HepG2 (cell line): Measurements from ENCODE around the gene SLX9. TPM values are rescaled to one million over a fixed set of nuclear protein-coding genes. Genes with fewer than 3 reads are reported as not detected.

ENCODE experiments used
- AHR ChIP-seq: IDR thresholded peaks from 2 replicates; pipeline ENCODE4 v1.6.1; 2018; ENCODE audit warnings: missing genetic modification reagents, missing compliant biosample characterization
- ARNT2 ChIP-seq: sonication (generic); formaldehyde crosslinking; IDR thresholded peaks from 2 replicates; pipeline ENCODE4 v1.8.0; 2022; ENCODE audit warnings: mild to moderate bottlenecking, low read depth, missing genetic modification reagents, moderate library complexity
- ATF1 ChIP-seq: IDR thresholded peaks from 2 replicates; pipeline ENCODE4 v1.6.1; 2016; ENCODE audit warnings: mild to moderate bottlenecking, control low read depth
- FOXP1 ChIP-seq, 2 experiments: fragments of 450-650 bp in 1 of 2; IDR thresholded peaks; 2 replicates each; pipeline ENCODE4 v1.6.1; 2017 to 2018; ENCODE audit warnings: antibody characterized with exemption in 1 of 2
- KAT7 ChIP-seq: IDR thresholded peaks from 2 replicates; pipeline ENCODE4 v1.6.1; 2018; ENCODE audit warnings: borderline replicate concordance, missing compliant biosample characterization
- MEF2D ChIP-seq: sonication (generic); formaldehyde crosslinking; IDR thresholded peaks from 2 replicates; pipeline ENCODE4 v1.5.1; 2020; ENCODE audit warnings: mild to moderate bottlenecking, missing genetic modification reagents
- NFYB ChIP-seq: sonication (generic); formaldehyde crosslinking; IDR thresholded peaks from 2 replicates; pipeline ENCODE4 v1.4.0; 2020; ENCODE audit warnings: missing genetic modification reagents
- PAX8 ChIP-seq: sonication (generic); formaldehyde crosslinking; IDR thresholded peaks from 2 replicates; pipeline ENCODE4 v1.8.0; 2022; ENCODE audit warnings: mild to moderate bottlenecking, missing genetic modification reagents, borderline replicate concordance
- SOX5 ChIP-seq: IDR thresholded peaks from 2 replicates; pipeline ENCODE4 v1.6.1; 2016; ENCODE audit warnings: borderline replicate concordance
- STAG1 ChIP-seq: sonication (generic); formaldehyde crosslinking; IDR thresholded peaks from 2 replicates; pipeline ENCODE4 v1.4.0; 2020; ENCODE audit warnings: missing genetic modification reagents
- TAF1 ChIP-seq: sonication (generic); formaldehyde crosslinking; IDR thresholded peaks from 2 replicates; pipeline ENCODE4 v1.4.0; 2020; ENCODE audit warnings: missing genetic modification reagents
- ZNF180 ChIP-seq: sonication (generic); formaldehyde crosslinking; IDR thresholded peaks from 2 replicates; pipeline ENCODE4 v1.4.0; 2020; ENCODE audit warnings: low read depth, missing genetic modification reagents, borderline replicate concordance
- ZNF557 ChIP-seq: sonication (generic); formaldehyde crosslinking; IDR thresholded peaks from 2 replicates; pipeline ENCODE4 v1.4.0; 2020; ENCODE audit warnings: missing genetic modification reagents
- ZNF562 ChIP-seq: sonication (generic); formaldehyde crosslinking; IDR thresholded peaks from 2 replicates; pipeline ENCODE4 v1.8.0; 2022; ENCODE audit warnings: missing genetic modification reagents, borderline replicate concordance
- polyA plus RNA-seq, 8 experiments: library from polyadenylated mRNA; depleted of rRNA in 3 of 8; stranded (reverse) in 7 of 8; unstranded in 1 of 8; fragments of >200 nt; fragmentation: Illumina TruSeq in 4 of 8; extraction: Trizol in 4 of 8; gene quantifications; 2 replicates each; pipeline versions ENCODE4 v1.2.1 to v1.2.3, GENCODE V29; 2011 to 2016; ENCODE audit warnings: low read depth in 4 of 8, missing spikeins in 1 of 8, mixed read lengths in 1 of 8; ENCODE audit not compliant: insufficient read depth in 1 of 8
- total RNA-seq, 5 experiments: library from RNA; depleted of rRNA; stranded (reverse); fragments of >200 nt; fragmentation: Illumina TruSeq; extraction: Trizol; gene quantifications; 2 replicates each; pipeline ENCODE4 v1.2.3, GENCODE V29; 2016; ENCODE audit warnings: low read depth in 1 of 5
- TF ChIP-seq, protein P1 (sequence below): sonication (generic); formaldehyde crosslinking; IDR thresholded peaks from 2 replicates; pipeline ENCODE4 v1.4.0; 2020; ENCODE audit warnings: missing genetic modification reagents, borderline replicate concordance
- TF ChIP-seq, protein P2 (sequence below): IDR thresholded peaks from 2 replicates; pipeline ENCODE4 v1.6.1; 2016
- TF ChIP-seq, protein P3 (sequence below), 2 experiments: sonication (generic) in 1 of 2; formaldehyde crosslinking in 1 of 2; IDR thresholded peaks; 2 replicates each; pipeline versions ENCODE4 v1.4.0 to v1.6.1; 2018 to 2020; ENCODE audit warnings: missing genetic modification reagents in 2 of 2, borderline replicate concordance in 1 of 2, low read depth in 1 of 2, mild to moderate bottlenecking in 1 of 2, missing biosample characterization in 1 of 2
- TF ChIP-seq, protein P4 (sequence below): sonication (generic); formaldehyde crosslinking; conservative IDR thresholded peaks from 2 replicates; pipeline ENCODE4 v1.4.0; 2020; ENCODE audit warnings: mild to moderate bottlenecking, missing genetic modification reagents, moderate library complexity

The SLX9 gene
- total and polyA plus RNA-seq, 2 of the 13 experiments (the other 11 are each of a cell fraction or from before 2014, with no cell fraction given) = 21.0 to 47.1 TPM

DNA sequence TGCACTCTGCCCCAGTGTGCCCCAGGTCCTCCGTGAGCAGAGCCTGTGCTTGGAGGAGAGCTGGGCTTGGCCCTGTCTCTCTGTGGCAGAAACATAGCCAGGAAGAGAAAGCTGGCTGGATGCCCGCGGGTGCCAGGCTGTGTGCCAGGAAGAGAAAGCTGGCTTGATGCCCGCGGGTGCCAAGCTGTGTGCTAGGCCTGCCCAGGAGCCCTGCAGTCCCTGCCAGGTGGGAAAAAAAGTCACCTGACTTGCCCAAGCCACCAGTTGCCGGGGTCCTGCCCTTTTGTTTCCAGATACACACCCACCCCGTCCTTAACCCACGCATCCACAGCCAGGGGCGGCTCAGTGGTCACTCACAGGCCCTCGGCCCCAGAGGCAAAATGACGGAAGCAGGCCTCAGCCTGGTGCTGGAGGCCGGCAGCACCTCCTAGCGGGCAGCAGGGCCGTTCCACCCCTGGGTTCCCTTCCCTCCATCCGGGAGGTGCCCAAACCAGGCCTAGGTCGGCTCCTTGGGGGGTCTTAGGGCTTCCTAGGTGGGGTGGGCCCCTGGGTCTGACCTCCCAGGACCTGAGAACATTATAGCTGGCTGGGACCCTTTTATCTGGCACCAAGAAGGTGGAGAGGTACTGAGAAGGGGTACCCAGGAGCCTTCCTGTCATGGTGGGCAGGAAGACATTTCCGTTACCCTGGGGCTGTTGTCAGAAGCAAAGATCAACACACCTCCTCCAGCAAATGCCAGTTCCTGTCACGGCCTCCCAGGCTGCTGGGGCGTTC lies 28.3 kb upstream of the SLX9 start (continued):
- TF ChIP-seq, protein P1, sequence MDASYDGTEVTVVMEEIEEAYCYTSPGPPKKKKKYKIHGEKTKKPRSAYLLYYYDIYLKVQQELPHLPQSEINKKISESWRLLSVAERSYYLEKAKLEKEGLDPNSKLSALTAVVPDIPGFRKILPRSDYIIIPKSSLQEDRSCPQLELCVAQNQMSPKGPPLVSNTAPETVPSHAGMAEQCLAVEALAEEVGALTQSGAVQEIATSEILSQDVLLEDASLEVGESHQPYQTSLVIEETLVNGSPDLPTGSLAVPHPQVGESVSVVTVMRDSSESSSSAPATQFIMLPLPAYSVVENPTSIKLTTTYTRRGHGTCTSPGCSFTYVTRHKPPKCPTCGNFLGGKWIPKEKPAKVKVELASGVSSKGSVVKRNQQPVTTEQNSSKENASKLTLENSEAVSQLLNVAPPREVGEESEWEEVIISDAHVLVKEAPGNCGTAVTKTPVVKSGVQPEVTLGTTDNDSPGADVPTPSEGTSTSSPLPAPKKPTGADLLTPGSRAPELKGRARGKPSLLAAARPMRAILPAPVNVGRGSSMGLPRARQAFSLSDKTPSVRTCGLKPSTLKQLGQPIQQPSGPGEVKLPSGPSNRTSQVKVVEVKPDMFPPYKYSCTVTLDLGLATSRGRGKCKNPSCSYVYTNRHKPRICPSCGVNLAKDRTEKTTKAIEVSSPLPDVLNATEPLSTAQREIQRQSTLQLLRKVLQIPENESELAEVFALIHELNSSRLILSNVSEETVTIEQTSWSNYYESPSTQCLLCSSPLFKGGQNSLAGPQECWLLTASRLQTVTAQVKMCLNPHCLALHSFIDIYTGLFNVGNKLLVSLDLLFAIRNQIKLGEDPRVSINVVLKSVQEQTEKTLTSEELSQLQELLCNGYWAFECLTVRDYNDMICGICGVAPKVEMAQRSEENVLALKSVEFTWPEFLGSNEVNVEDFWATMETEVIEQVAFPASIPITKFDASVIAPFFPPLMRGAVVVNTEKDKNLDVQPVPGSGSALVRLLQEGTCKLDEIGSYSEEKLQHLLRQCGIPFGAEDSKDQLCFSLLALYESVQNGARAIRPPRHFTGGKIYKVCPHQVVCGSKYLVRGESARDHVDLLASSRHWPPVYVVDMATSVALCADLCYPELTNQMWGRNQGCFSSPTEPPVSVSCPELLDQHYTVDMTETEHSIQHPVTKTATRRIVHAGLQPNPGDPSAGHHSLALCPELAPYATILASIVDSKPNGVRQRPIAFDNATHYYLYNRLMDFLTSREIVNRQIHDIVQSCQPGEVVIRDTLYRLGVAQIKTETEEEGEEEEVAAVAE = no peak
- no peak for TF ChIP-seq ARNT2
- peak; percentile 58; the same call in 1 of the 2 replicates for TF ChIP-seq PAX8
- TF ChIP-seq SOX5 = no peak
- no peak for TF ChIP-seq ZNF557 (CRISPR knock-in tag)
- TF ChIP-seq KAT7 = 0 out of 2 replicates have a peak, but pooled peaks have one; percentile 49
- TF ChIP-seq, protein P2, sequence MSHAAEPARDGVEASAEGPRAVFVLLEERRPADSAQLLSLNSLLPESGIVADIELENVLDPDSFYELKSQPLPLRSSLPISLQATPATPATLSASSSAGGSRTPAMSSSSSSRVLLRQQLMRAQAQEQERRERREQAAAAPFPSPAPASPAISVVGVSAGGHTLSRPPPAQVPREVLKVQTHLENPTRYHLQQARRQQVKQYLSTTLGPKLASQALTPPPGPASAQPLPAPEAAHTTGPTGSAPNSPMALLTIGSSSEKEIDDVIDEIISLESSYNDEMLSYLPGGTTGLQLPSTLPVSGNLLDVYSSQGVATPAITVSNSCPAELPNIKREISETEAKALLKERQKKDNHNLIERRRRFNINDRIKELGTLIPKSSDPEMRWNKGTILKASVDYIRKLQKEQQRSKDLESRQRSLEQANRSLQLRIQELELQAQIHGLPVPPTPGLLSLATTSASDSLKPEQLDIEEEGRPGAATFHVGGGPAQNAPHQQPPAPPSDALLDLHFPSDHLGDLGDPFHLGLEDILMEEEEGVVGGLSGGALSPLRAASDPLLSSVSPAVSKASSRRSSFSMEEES = 0 out of 2 replicates have a peak, but pooled peaks have one; percentile 3
- TF ChIP-seq MEF2D (CRISPR knock-in tag) = no peak; the same call in 1 of the 2 replicates
- TF ChIP-seq NFYB = no peak; the same call in 1 of the 2 replicates
- TF ChIP-seq AHR (CRISPR knock-in tag) = no peak
- TF ChIP-seq ZNF562 (CRISPR knock-in tag) = no peak
- no peak for TF ChIP-seq TAF1
- TF ChIP-seq ZNF180 (CRISPR knock-in tag) = no peak
- TF ChIP-seq, protein P3, sequence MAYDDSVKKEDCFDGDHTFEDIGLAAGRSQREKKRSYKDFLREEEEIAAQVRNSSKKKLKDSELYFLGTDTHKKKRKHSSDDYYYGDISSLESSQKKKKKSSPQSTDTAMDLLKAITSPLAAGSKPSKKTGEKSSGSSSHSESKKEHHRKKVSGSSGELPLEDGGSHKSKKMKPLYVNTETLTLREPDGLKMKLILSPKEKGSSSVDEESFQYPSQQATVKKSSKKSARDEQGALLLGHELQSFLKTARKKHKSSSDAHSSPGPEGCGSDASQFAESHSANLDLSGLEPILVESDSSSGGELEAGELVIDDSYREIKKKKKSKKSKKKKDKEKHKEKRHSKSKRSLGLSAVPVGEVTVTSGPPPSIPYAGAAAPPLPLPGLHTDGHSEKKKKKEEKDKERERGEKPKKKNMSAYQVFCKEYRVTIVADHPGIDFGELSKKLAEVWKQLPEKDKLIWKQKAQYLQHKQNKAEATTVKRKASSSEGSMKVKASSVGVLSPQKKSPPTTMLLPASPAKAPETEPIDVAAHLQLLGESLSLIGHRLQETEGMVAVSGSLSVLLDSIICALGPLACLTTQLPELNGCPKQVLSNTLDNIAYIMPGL (CRISPR knock-in tag; IDR thresholded peaks at IDR 0.05; ENCODE audit: borderline replicate concordance in 1 of 2, low read depth in 1 of 2) = peak; percentile 88 to 90
- TF ChIP-seq ATF1 (CRISPR knock-in tag) = no peak
- TF ChIP-seq FOXP1 (IDR thresholded peaks at IDR 0.05) = no peak
- no peak for TF ChIP-seq FOXP1 (CRISPR knock-in tag; IDR thresholded peaks at IDR 0.05)
- TF ChIP-seq, protein P4, sequence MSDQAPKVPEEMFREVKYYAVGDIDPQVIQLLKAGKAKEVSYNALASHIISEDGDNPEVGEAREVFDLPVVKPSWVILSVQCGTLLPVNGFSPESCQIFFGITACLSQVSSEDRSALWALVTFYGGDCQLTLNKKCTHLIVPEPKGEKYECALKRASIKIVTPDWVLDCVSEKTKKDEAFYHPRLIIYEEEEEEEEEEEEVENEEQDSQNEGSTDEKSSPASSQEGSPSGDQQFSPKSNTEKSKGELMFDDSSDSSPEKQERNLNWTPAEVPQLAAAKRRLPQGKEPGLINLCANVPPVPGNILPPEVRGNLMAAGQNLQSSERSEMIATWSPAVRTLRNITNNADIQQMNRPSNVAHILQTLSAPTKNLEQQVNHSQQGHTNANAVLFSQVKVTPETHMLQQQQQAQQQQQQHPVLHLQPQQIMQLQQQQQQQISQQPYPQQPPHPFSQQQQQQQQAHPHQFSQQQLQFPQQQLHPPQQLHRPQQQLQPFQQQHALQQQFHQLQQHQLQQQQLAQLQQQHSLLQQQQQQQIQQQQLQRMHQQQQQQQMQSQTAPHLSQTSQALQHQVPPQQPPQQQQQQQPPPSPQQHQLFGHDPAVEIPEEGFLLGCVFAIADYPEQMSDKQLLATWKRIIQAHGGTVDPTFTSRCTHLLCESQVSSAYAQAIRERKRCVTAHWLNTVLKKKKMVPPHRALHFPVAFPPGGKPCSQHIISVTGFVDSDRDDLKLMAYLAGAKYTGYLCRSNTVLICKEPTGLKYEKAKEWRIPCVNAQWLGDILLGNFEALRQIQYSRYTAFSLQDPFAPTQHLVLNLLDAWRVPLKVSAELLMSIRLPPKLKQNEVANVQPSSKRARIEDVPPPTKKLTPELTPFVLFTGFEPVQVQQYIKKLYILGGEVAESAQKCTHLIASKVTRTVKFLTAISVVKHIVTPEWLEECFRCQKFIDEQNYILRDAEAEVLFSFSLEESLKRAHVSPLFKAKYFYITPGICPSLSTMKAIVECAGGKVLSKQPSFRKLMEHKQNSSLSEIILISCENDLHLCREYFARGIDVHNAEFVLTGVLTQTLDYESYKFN (CRISPR knock-in tag) = peak; percentile 33; the same call in 1 of the 2 replicates
- TF ChIP-seq STAG1 (CRISPR knock-in tag) = peak; percentile 85
